SK-N-SH (cell line): ENCODE results near the gene RBM25. TPM values are rescaled to one million over a fixed set of nuclear protein-coding genes. Genes with fewer than 3 reads are reported as not detected.

Source experiments
- CTCF ChIA-PET: fragments of 300-600, 350-600 bp; formaldehyde crosslinking; extraction: SDS; loops from one replicate; lab custom pipeline; 2021; lab: Yijun Ruan, JAX
- POLR2A ChIA-PET: fragments of 350-600 bp; sonication (Branson Sonifier 250); formaldehyde crosslinking; extraction: SDS; loops from one replicate; lab custom pipeline; 2020; ENCODE audit warnings: antibody characterized with exemption, inconsistent platforms; lab: Yijun Ruan, JAX
- DNase-seq: peaks from one replicate; pipeline ENCODE4 v3.0.0; 2012
- H2AFZ ChIP-seq: fragments of 200-600 bp; sonication (generic); 2 replicates; pipeline ENCODE4 v1.8.1; 2016; ENCODE audit warnings: antibody characterized with exemption, mild to moderate bottlenecking, low read depth
- H3F3A ChIP-seq: fragments of 200-600 bp; sonication (generic); replicated peaks from 2 replicates; pipeline ENCODE3; 2016; ENCODE audit warnings: antibody characterized with exemption, mild to moderate bottlenecking; ENCODE audit not compliant: insufficient read depth
- H3K27ac ChIP-seq, 2 experiments: fragments of 200-500 bp in 1 of 2; fragments of 200-600 bp in 1 of 2; sonication (Bioruptor generic) in 1 of 2; sonication (generic), shearing (Covaris generic) in 1 of 2; 2 replicates each; pipeline versions ENCODE4 v1.5.1 to v1.6.1; 2014 to 2016; ENCODE audit warnings: low read depth in 2 of 2, inconsistent platforms in 1 of 2, low read length in 1 of 2, mild to moderate bottlenecking in 1 of 2, mixed read lengths in 1 of 2
- H3K27me3 ChIP-seq: fragments of 200-600 bp; sonication (generic), shearing (Covaris generic); 2 replicates; pipeline ENCODE4 v1.6.1; 2016; ENCODE audit warnings: mixed run types; ENCODE audit not compliant: insufficient read depth
- H3K36me3 ChIP-seq, 2 experiments: fragments of 200-500 bp in 1 of 2; fragments of 200-600 bp in 1 of 2; sonication (Bioruptor generic) in 1 of 2; sonication (generic) in 1 of 2; replicated peaks in 1 of 2; 2 replicates each; pipeline versions ENCODE3 to v1.5.1; 2014 to 2016; ENCODE audit warnings: low read length in 1 of 2, mild to moderate bottlenecking in 1 of 2; ENCODE audit not compliant: insufficient read depth in 2 of 2, control insufficient read depth in 1 of 2
- H3K4me1 ChIP-seq, 2 experiments: fragments of 200-500 bp in 1 of 2; fragments of 200-600 bp in 1 of 2; sonication (Bioruptor generic) in 1 of 2; sonication (generic), shearing (Covaris generic) in 1 of 2; 2 replicates each; pipeline versions ENCODE4 v1.5.1 to v1.6.1; 2014 to 2016; ENCODE audit warnings: low read depth in 1 of 2, low read length in 1 of 2, mixed run types in 1 of 2; ENCODE audit not compliant: insufficient read depth in 2 of 2, control insufficient read depth in 1 of 2
- H3K4me2 ChIP-seq: fragments of 200-600 bp; sonication (generic), shearing (Covaris generic); 2 replicates; pipeline ENCODE4 v1.6.1; 2017; ENCODE audit warnings: mixed run types
- H3K4me3 ChIP-seq, 2 experiments: fragments of 200-500 bp in 1 of 2; fragments of 200-600 bp in 1 of 2; sonication (Bioruptor generic) in 1 of 2; sonication (generic), shearing (Covaris generic) in 1 of 2; 2 replicates each; pipeline versions ENCODE4 v1.5.1 to v1.8.1; 2014 to 2016; ENCODE audit warnings: low read depth in 2 of 2, inconsistent platforms in 1 of 2, low read length in 1 of 2, mild to moderate bottlenecking in 1 of 2, mixed read lengths in 1 of 2, moderate library complexity in 1 of 2
- H3K79me2 ChIP-seq: fragments of 200-600 bp; sonication (generic); 2 replicates; pipeline ENCODE4 v1.8.1; 2017; ENCODE audit warnings: mild to moderate bottlenecking; ENCODE audit not compliant: insufficient read depth
- H3K9ac ChIP-seq: fragments of 200-600 bp; sonication (generic); 2 replicates; pipeline ENCODE4 v1.6.1; 2017; ENCODE audit warnings: mixed run types
- H3K9me2 ChIP-seq: fragments of 200-600 bp; sonication (generic); 2 replicates; pipeline ENCODE4 v1.6.1; 2017; ENCODE audit warnings: mixed run types
- H3K9me3 ChIP-seq: fragments of 200-600 bp; sonication (generic); 2 replicates; pipeline ENCODE4 v1.6.1; 2017; ENCODE audit warnings: mixed run types, mild to moderate bottlenecking, moderate library complexity
- H4K20me1 ChIP-seq: fragments of 200-600 bp; sonication (generic); 2 replicates; pipeline ENCODE4 v1.6.1; 2017; ENCODE audit warnings: mild to moderate bottlenecking, mixed run types; ENCODE audit not compliant: insufficient read depth
- CHD2 ChIP-seq: fragments of 150-350 bp; IDR thresholded peaks from 2 replicates; pipeline ENCODE4 v1.6.1; 2018; ENCODE audit warnings: low read length; ENCODE audit not compliant: partially characterized antibody
- CTCF ChIP-seq: fragments of 200-600 bp; sonication (generic); IDR thresholded peaks from 2 replicates; pipeline ENCODE4 v1.6.1; 2017; ENCODE audit warnings: antibody characterized with exemption, mild to moderate bottlenecking, moderate library complexity
- EP300 ChIP-seq, 2 experiments: IDR thresholded peaks; 2 replicates each; pipeline versions ENCODE4 v1.4.0 to v1.6.1; 2012; ENCODE audit warnings: borderline replicate concordance in 1 of 2, low read depth in 1 of 2, low read length in 1 of 2
- FOSL2 ChIP-seq: IDR thresholded peaks from 2 replicates; pipeline ENCODE4 v1.4.0; 2012; ENCODE audit warnings: low read depth, mild to moderate bottlenecking, moderate library complexity, borderline replicate concordance
- GABPA ChIP-seq: IDR thresholded peaks from 2 replicates; pipeline ENCODE4 v1.4.0; 2012; ENCODE audit warnings: low read depth, mild to moderate bottlenecking
- IRF3 ChIP-seq: fragments of 150-350 bp; IDR thresholded peaks from 2 replicates; pipeline ENCODE4 v1.6.1; 2016; ENCODE audit warnings: mild to moderate bottlenecking, low read depth, low read length
- JUND ChIP-seq: IDR thresholded peaks from 2 replicates; pipeline ENCODE4 v1.4.0; 2012
- NFIC ChIP-seq: IDR thresholded peaks from 2 replicates; pipeline ENCODE4 v1.4.0; 2012; ENCODE audit warnings: borderline replicate concordance
- PBX3 ChIP-seq: IDR thresholded peaks from 2 replicates; pipeline ENCODE4; 2012
- REST ChIP-seq: IDR thresholded peaks from 2 replicates; pipeline ENCODE4 v1.6.1; 2012; ENCODE audit warnings: mild to moderate bottlenecking, low read depth, low read length, moderate library complexity
- SIN3A ChIP-seq: IDR thresholded peaks from 2 replicates; pipeline ENCODE4 v1.6.1; 2012; ENCODE audit warnings: low read depth, mild to moderate bottlenecking, low read length, moderate library complexity, borderline replicate concordance
- USF2 ChIP-seq: fragments of 150-350 bp; IDR thresholded peaks from 2 replicates; pipeline ENCODE4 v1.6.1; 2017; ENCODE audit warnings: antibody characterized with exemption, low read length, low read depth, borderline replicate concordance
- ZBTB33 ChIP-seq: IDR thresholded peaks from 2 replicates; pipeline ENCODE4 v1.4.0; 2012; ENCODE audit warnings: low read depth, borderline replicate concordance
- WGBS: methylation state at CpG from one replicate; pipeline ENCODE4 v1.1.6; 2017; ENCODE audit warnings: low lambda C conversion rate; 5-methylcytosine and 5-hydroxymethylcytosine counted together
- polyA plus RNA-seq, 3 experiments: library from polyadenylated mRNA; depleted of rRNA; stranded (reverse); fragments of >200 nt; gene quantifications; 2 replicates each; pipeline ENCODE4 v1.2.3, GENCODE V29; 2012

Gene RBM25
- polyA plus RNA-seq, 1 of the 3 experiments (the other 2 are of a cell fraction), result 14.0 TPM

- Histone ChIP-seq H3K79me2 (peaks cover 44% of the 10 kb centered on the region; the same call in 1 of the 2 replicates), H3K9ac (no peak overlapping the region), H2AFZ (no peak overlapping the region), H3K27me3 (no peaks in the 10 kb centered on the region), H3K9me2 (no peaks in the 10 kb centered on the region), H3K9me3 (no peaks in the 10 kb centered on the region)
- CTCF ChIA-PET, result no interaction called here
- TF ChIP-seq USF2 (no peak), PBX3 (no peak), CHD2 (no peak), SIN3A (no peak), EP300 (IDR thresholded peaks at IDR 0.05; ENCODE audit: borderline replicate concordance in 1 of 2, low read depth in 1 of 2, low read length in 1 of 2) (no peak)
- TF ChIP-seq, all 33 proteins: peak for 0
- H4K20me1 ChIP-seq, result no peaks in the 10 kb centered on the region
- H3K4me1 ChIP-seq, result no peaks in the 10 kb centered on the region
- H3K27ac ChIP-seq, result no peak overlapping the region; a peak in 1 of 4 replicates
- H3K36me3 ChIP-seq, result peaks cover 76% of the 10 kb centered on the region in 2 experiments
- H3K4me3 ChIP-seq, result no peak overlapping the region
- H3F3A ChIP-seq, result peaks cover 12% of the 10 kb centered on the region
- H3K4me2 ChIP-seq, result no peak overlapping the region
- no peak for DNase-seq
- 62% methylated on average over 3 of the region's 3 CpGs for WGBS
- POLR2A ChIA-PET, result no interaction called here
These were observed 46.7 kb downstream of the RBM25 start for GRCh38 chr14:73105050-73105449.

GRCh38 chr14:73105727-73106126 is 47.4 kb downstream of the RBM25 start:
- TF ChIP-seq FOSL2 (no peak), CHD2 (no peak), ZBTB33 (no peak), IRF3 (no peak), REST (no peak), NFIC (no peak), GABPA (no peak), JUND (no peak), CTCF (no peak)
- peaks cover 37% of the 10 kb centered on the region; the same call in 1 of the 2 replicates for H3K79me2 ChIP-seq
- H3K27ac ChIP-seq, result no peak overlapping the region
- H3K36me3 ChIP-seq, result peaks cover 72 to 75% of the 10 kb centered on the region in 2 experiments
- no peaks in the 10 kb centered on the region for H3K9me2 ChIP-seq
- H3K9me3 ChIP-seq, result no peaks in the 10 kb centered on the region
- H3K4me3 ChIP-seq, result no peak overlapping the region
- H4K20me1 ChIP-seq, result no peaks in the 10 kb centered on the region
- H3K4me2 ChIP-seq, result no peak overlapping the region
- WGBS, result 98% methylated on average over 16 of the region's 16 CpGs
- no peaks in the 10 kb centered on the region for H3K27me3 ChIP-seq
- H3K4me1 ChIP-seq, result no peaks in the 10 kb centered on the region
- peaks cover 16% of the 10 kb centered on the region for H3F3A ChIP-seq
- no peak overlapping the region for H3K9ac ChIP-seq
- ChIA-PET CTCF (no interaction called here), POLR2A (no interaction called here)
- DNase-seq, result no peak
- no peak overlapping the region for H2AFZ ChIP-seq
